BJ (cell line): ENCODE results near the gene XCL2. TPM values are rescaled to one million over a fixed set of nuclear protein-coding genes. Genes with fewer than 3 reads are reported as not detected.

Source experiments
- CTCF ChIA-PET: fragments of 350-600 bp; formaldehyde crosslinking; extraction: SDS; loops from one replicate; lab custom pipeline; 2021; ENCODE audit warnings: antibody characterized with exemption, inconsistent platforms; lab: Yijun Ruan, JAX
- POLR2A ChIA-PET: fragments of 300-600 bp; sonication (Branson Sonifier 250); formaldehyde crosslinking; extraction: SDS; loops from one replicate; lab custom pipeline; 2021; ENCODE audit warnings: antibody characterized with exemption; lab: Charles Lee
- DNase-seq: peaks from one replicate; pipeline ENCODE4 v3.0.0-alpha.2; 2011; ENCODE audit warnings: low read depth
- H3K27me3 ChIP-seq: 2 replicates; pipeline ENCODE4 v1.6.0; 2011; ENCODE audit warnings: low read length; ENCODE audit not compliant: control insufficient read depth, insufficient read depth
- H3K36me3 ChIP-seq: 2 replicates; pipeline ENCODE4 v1.5.1; 2011; ENCODE audit warnings: low read length; ENCODE audit not compliant: control insufficient read depth, insufficient read depth
- H3K4me3 ChIP-seq: 2 replicates; pipeline ENCODE4 v1.5.1; 2011; ENCODE audit warnings: low read depth, mild to moderate bottlenecking, control low read depth, low read length
- CTCF ChIP-seq: IDR thresholded peaks from 2 replicates; pipeline ENCODE4 v1.5.1; 2011; ENCODE audit warnings: low read depth, mild to moderate bottlenecking, control low read depth, inconsistent platforms, low read length, moderate library complexity; ENCODE audit not compliant: insufficient read depth
- polyA plus RNA-seq: library from polyadenylated mRNA; depleted of rRNA; stranded (reverse); fragments of >200 nt; gene quantifications from 2 replicates; pipeline ENCODE4 v1.2.3, GENCODE V29; 2011; rRNA removed

The XCL2 gene
- polyA plus RNA-seq, 1 experiment: not detected

GRCh38 chr1:168497376-168497950 lies 46.3 kb downstream of the XCL2 start:
- DNase-seq: no peak
- TF ChIP-seq CTCF: no peak
- Histone ChIP-seq H3K4me3 (no peak overlapping the region), H3K27me3 (no peaks in the 10 kb centered on the region), H3K36me3 (no peaks in the 10 kb centered on the region)
- CTCF ChIA-PET: no interaction called here
- POLR2A ChIA-PET: no interaction called here

- no peak for TF ChIP-seq CTCF
- no peak for DNase-seq
- no peaks in the 10 kb centered on the region for H3K36me3 ChIP-seq
- ChIA-PET CTCF (interaction anchor here (1.5 kb wide), 1 partner anchor 21 kb away, joined by 5 read pairs; no protein-coding TSS in a partner anchor), POLR2A (no interaction called here)
- H3K4me3 ChIP-seq: no peak overlapping the region
- H3K27me3 ChIP-seq: no peaks in the 10 kb centered on the region
Observed at GRCh38 chr1:168491527-168492164, 52.2 kb downstream of the XCL2 start.

Other genes with a start within 250 kb of the XCL2 start
- gene XCL1, start 32.6 kb upstream of the XCL2 start, polyA plus RNA-seq: not detected in 2 replicates
- 0.06 and 0.13 TPM in 2 replicates for gene DPT, start 185.2 kb upstream of the XCL2 start, polyA plus RNA-seq